OCI-M2 (cell line): ENCODE results near the gene INPP4B.

Experiments
- DNase-seq: peaks from one replicate; lab custom pipeline; 2025; ENCODE audit not compliant: unreplicated experiment; lab: John Stamatoyannopoulos, UW

The INPP4B gene

GRCh38 chr4:142583708-142584107 is 262.4 kb downstream of the INPP4B start:
- DNase-seq: no peak

GRCh38 chr4:142582340-142582739 is 263.8 kb downstream of the INPP4B start:
- DNase-seq: no peak

GRCh38 chr4:142581881-142582280 is 264.2 kb downstream of the INPP4B start:
- no peak for DNase-seq

GRCh38 chr4:142579443-142579842 is 266.7 kb downstream of the INPP4B start:
- no peak for DNase-seq

GRCh38 chr4:142574306-142574705 is 271.8 kb downstream of the INPP4B start:
- DNase-seq: no peak

- no peak for DNase-seq
Measured at GRCh38 chr4:142572071-142572470, 274.0 kb downstream of the INPP4B start.

- DNase-seq: no peak
Measured at GRCh38 chr4:142567620-142568451, 278.3 kb downstream of the INPP4B start.

GRCh38 chr4:142567199-142567598 is 278.9 kb downstream of the INPP4B start:
- DNase-seq: no peak

GRCh38 chr4:142566777-142567176 is 279.3 kb downstream of the INPP4B start:
- no peak for DNase-seq

GRCh38 chr4:142566243-142566642 is 279.9 kb downstream of the INPP4B start:
- no peak for DNase-seq

GRCh38 chr4:142565771-142566170 is 280.3 kb downstream of the INPP4B start:
- no peak for DNase-seq

- no peak for DNase-seq
Measured at GRCh38 chr4:142563682-142564291, 282.3 kb downstream of the INPP4B start.

- DNase-seq: no peak
Measured at GRCh38 chr4:142559986-142560385, 286.1 kb downstream of the INPP4B start.

GRCh38 chr4:142558851-142559250 is 287.2 kb downstream of the INPP4B start:
- DNase-seq: no peak

- no peak for DNase-seq
Measured at GRCh38 chr4:142557239-142557801, 288.8 kb downstream of the INPP4B start.

- DNase-seq: no peak
Measured at GRCh38 chr4:142556570-142557238, 289.4 kb downstream of the INPP4B start.

- DNase-seq: no peak
Measured at GRCh38 chr4:142556048-142556447, 290.1 kb downstream of the INPP4B start.

- no peak for DNase-seq
Measured at GRCh38 chr4:142554412-142554811, 291.7 kb downstream of the INPP4B start.

- DNase-seq: no peak
Measured at GRCh38 chr4:142551517-142552305, 294.4 kb downstream of the INPP4B start.

GRCh38 chr4:142550965-142551364 is 295.1 kb downstream of the INPP4B start:
- no peak for DNase-seq
